ENCODE data around the gene MAP1A.
"Not testable (repeated sequence)": the region's sequence is repeated elsewhere in the genome, so short reads cannot be mapped to it uniquely, and the experiment has no call there.

Gene MAP1A

GRCh38 chr15:43531018-43531670 lies 13.7 kb downstream of the MAP1A start:
- DNase-seq = no peak

GRCh38 chr15:43532826-43533225 lies 15.4 kb downstream of the MAP1A start:
- not testable (repeated sequence) for DNase-seq

GRCh38 chr15:43534897-43535296 lies 17.5 kb downstream of the MAP1A start:
- no peak for DNase-seq

GRCh38 chr15:43538091-43538490 lies 20.7 kb downstream of the MAP1A start:
- DNase-seq = no peak

- DNase-seq = no peak
These were observed 24.4 kb downstream of the MAP1A start for GRCh38 chr15:43541785-43542184.

GRCh38 chr15:43544266-43544665 lies 26.9 kb downstream of the MAP1A start:
- DNase-seq = no peak

- DNase-seq = no peak
These were observed 28.0 kb downstream of the MAP1A start for GRCh38 chr15:43545426-43545825.

GRCh38 chr15:43547539-43547938 lies 30.1 kb downstream of the MAP1A start:
- DNase-seq = no peak

- no peak for DNase-seq
These were observed 33.3 kb downstream of the MAP1A start for GRCh38 chr15:43550527-43551363.

GRCh38 chr15:43552256-43552655 lies 34.8 kb downstream of the MAP1A start:
- DNase-seq = no peak

- no peak for DNase-seq
These were observed 35.6 kb downstream of the MAP1A start for GRCh38 chr15:43552986-43553385.

- DNase-seq = not testable (repeated sequence)
These were observed 45.3 kb downstream of the MAP1A start for GRCh38 chr15:43562753-43563152.

- DNase-seq = not testable (repeated sequence)
These were observed 46.4 kb downstream of the MAP1A start for GRCh38 chr15:43563793-43564192.

GRCh38 chr15:43566615-43567014 lies 49.2 kb downstream of the MAP1A start:
- not testable (repeated sequence) for DNase-seq

- DNase-seq = not testable (repeated sequence)
These were observed 57.2 kb downstream of the MAP1A start for GRCh38 chr15:43574607-43575006.

All from activated CD4-positive, alpha-beta T cell treated with anti-CD3 and anti-CD28 coated beads, Interleukin-2, amount 50 U/mL, for 1 hour (primary cell).